Measurements from ENCODE around the gene EFNB2. TPM values are rescaled to one million over a fixed set of nuclear protein-coding genes. Genes with fewer than 3 reads are reported as not detected.

EFNB2 gene
- total and polyA plus RNA-seq, 2 donors from 2014 or later, result 12.7 to 32.8 TPM

DNA sequence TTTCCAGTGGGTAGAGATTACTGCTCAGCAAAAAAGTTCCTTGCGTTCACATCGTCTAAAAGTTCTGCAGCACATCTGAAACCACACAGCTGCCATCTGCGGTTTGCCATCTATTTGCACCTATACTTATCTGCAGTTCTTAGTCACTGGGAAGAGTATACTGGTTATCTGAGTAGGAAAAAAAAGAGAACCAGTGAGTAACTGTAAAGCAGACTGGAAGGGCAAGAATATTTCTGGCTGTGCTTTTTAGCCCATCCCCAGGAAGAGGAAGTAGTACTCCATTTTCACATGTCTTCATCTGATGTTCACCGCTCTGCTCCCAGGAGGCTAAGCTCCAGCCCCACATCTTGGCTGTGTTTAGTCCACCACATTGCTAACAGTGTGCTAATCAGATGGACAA lies 35.6 kb downstream of the EFNB2 start:
- H3K9ac ChIP-seq (ENCODE audit: low read length in 3 of 3), result no peak overlapping the region
- peaks cover 0 to 3% (median 0%) of the 10 kb centered on the region in 3 donors for H3K4me1 ChIP-seq (ENCODE audit: control insufficient read depth in 2 of 3, insufficient read depth in 2 of 3, low read depth in 1 of 3, low read length in 3 of 3)
- no peak overlapping the region for H3K27ac ChIP-seq (ENCODE audit: low read depth in 2 of 2, low read length in 2 of 2)
- H3K36me3 ChIP-seq (ENCODE audit: control insufficient read depth in 2 of 3, insufficient read depth in 3 of 3, low read length in 3 of 3), result no peaks in the 10 kb centered on the region
- no peaks in the 10 kb centered on the region for H3K9me3 ChIP-seq (ENCODE audit: control insufficient read depth in 2 of 3, insufficient read depth in 1 of 3, low read length in 3 of 3)
- no peak for DNase-seq
- intact Hi-C loops (cut with DNase I), result no loop called here
- no peak for FAIRE-seq
- TF ChIP-seq, protein P1, sequence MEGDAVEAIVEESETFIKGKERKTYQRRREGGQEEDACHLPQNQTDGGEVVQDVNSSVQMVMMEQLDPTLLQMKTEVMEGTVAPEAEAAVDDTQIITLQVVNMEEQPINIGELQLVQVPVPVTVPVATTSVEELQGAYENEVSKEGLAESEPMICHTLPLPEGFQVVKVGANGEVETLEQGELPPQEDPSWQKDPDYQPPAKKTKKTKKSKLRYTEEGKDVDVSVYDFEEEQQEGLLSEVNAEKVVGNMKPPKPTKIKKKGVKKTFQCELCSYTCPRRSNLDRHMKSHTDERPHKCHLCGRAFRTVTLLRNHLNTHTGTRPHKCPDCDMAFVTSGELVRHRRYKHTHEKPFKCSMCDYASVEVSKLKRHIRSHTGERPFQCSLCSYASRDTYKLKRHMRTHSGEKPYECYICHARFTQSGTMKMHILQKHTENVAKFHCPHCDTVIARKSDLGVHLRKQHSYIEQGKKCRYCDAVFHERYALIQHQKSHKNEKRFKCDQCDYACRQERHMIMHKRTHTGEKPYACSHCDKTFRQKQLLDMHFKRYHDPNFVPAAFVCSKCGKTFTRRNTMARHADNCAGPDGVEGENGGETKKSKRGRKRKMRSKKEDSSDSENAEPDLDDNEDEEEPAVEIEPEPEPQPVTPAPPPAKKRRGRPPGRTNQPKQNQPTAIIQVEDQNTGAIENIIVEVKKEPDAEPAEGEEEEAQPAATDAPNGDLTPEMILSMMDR (IDR thresholded peaks at IDR 0.05; ENCODE audit: borderline replicate concordance, extremely low read depth, insufficient read depth), result no peak
- H3K27me3 ChIP-seq (ENCODE audit: control insufficient read depth, insufficient read depth, low read length), result no peaks in the 10 kb centered on the region
- no peak overlapping the region for H3K4me3 ChIP-seq (ENCODE audit: low read length in 3 of 3)

DNA sequence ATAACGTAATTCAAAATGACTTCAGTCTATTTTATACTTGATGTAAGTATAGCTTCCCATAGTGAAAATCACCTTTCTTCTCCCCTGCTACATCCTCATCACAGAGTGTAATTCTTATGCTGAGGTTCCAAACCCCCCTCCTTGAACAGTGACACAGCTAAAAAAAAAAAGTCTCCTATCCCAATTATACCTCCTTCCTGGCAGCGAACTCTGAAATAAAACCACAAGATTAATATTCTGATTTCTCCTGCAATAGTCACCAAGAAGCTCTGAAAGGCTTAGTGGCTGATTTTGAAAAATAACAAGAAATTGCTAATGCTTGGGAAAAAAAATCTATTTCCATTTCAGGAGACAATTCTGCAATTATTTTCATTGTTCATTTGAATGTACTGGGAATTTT lies 36.3 kb downstream of the EFNB2 start:
- no peak overlapping the region for H3K27ac ChIP-seq (ENCODE audit: low read depth in 2 of 2, low read length in 2 of 2)
- no peak overlapping the region for H3K9ac ChIP-seq (ENCODE audit: low read length in 3 of 3)

GRCh38 chr13:106498571-106498970 lies 36.9 kb downstream of the EFNB2 start:
- TF ChIP-seq, protein P1 (IDR thresholded peaks at IDR 0.05; ENCODE audit: borderline replicate concordance, extremely low read depth, insufficient read depth), result no peak
- H3K36me3 ChIP-seq (ENCODE audit: control insufficient read depth in 2 of 3, insufficient read depth in 3 of 3, low read length in 3 of 3), result no peaks in the 10 kb centered on the region
- no peak overlapping the region for H3K4me3 ChIP-seq (ENCODE audit: low read length in 3 of 3)
- no peaks in the 10 kb centered on the region for H3K9me3 ChIP-seq (ENCODE audit: control insufficient read depth in 2 of 3, insufficient read depth in 1 of 3, low read length in 3 of 3)
- peaks cover 0 to 3% (median 0%) of the 10 kb centered on the region in 3 donors for H3K4me1 ChIP-seq (ENCODE audit: control insufficient read depth in 2 of 3, insufficient read depth in 2 of 3, low read depth in 1 of 3, low read length in 3 of 3)
- H3K27ac ChIP-seq (ENCODE audit: low read depth in 2 of 2, low read length in 2 of 2), result no peak overlapping the region
- intact Hi-C loops (cut with DNase I), result no loop called here
- no peaks in the 10 kb centered on the region for H3K27me3 ChIP-seq (ENCODE audit: control insufficient read depth, insufficient read depth, low read length)
- H3K9ac ChIP-seq (ENCODE audit: low read length in 3 of 3), result no peak overlapping the region
- DNase-seq (no peak), FAIRE-seq (no peak)

More for the DNA sequence above, 36.3 kb downstream of the EFNB2 start:
- FAIRE-seq, result no peak
- H3K27me3 ChIP-seq (ENCODE audit: control insufficient read depth, insufficient read depth, low read length), result no peaks in the 10 kb centered on the region
- no peaks in the 10 kb centered on the region for H3K36me3 ChIP-seq (ENCODE audit: control insufficient read depth in 2 of 3, insufficient read depth in 3 of 3, low read length in 3 of 3)
- no peaks in the 10 kb centered on the region for H3K9me3 ChIP-seq (ENCODE audit: control insufficient read depth in 2 of 3, insufficient read depth in 1 of 3, low read length in 3 of 3)
- peaks cover 0 to 3% (median 0%) of the 10 kb centered on the region in 3 donors for H3K4me1 ChIP-seq (ENCODE audit: control insufficient read depth in 2 of 3, insufficient read depth in 2 of 3, low read depth in 1 of 3, low read length in 3 of 3)
- no peak for DNase-seq
- H3K4me3 ChIP-seq (ENCODE audit: low read length in 3 of 3), result no peak overlapping the region
- TF ChIP-seq, protein P1 (IDR thresholded peaks at IDR 0.05; ENCODE audit: borderline replicate concordance, extremely low read depth, insufficient read depth), result no peak
- intact Hi-C loops (cut with DNase I), result no loop called here

- H3K36me3 ChIP-seq (ENCODE audit: control insufficient read depth in 2 of 3, insufficient read depth in 3 of 3, low read length in 3 of 3), result peaks cover 0 to 3% (median 0%) of the 10 kb centered on the region in 3 donors
- DNase-seq (no peak), FAIRE-seq (no peak)
- peaks cover 0 to 3% (median 0%) of the 10 kb centered on the region in 3 donors for H3K4me1 ChIP-seq (ENCODE audit: control insufficient read depth in 2 of 3, insufficient read depth in 2 of 3, low read depth in 1 of 3, low read length in 3 of 3)
- H3K27ac ChIP-seq (ENCODE audit: low read depth in 2 of 2, low read length in 2 of 2), result no peak overlapping the region
- intact Hi-C loops (cut with DNase I), result no loop called here
- TF ChIP-seq, protein P1 (IDR thresholded peaks at IDR 0.05; ENCODE audit: borderline replicate concordance, extremely low read depth, insufficient read depth), result no peak
- no peaks in the 10 kb centered on the region for H3K27me3 ChIP-seq (ENCODE audit: control insufficient read depth, insufficient read depth, low read length)
- H3K9me3 ChIP-seq (ENCODE audit: control insufficient read depth in 2 of 3, insufficient read depth in 1 of 3, low read length in 3 of 3), result no peaks in the 10 kb centered on the region
- no peak overlapping the region for H3K9ac ChIP-seq (ENCODE audit: low read length in 3 of 3)
- H3K4me3 ChIP-seq (ENCODE audit: low read length in 3 of 3), result no peak overlapping the region
These were observed 37.3 kb downstream of the EFNB2 start for GRCh38 chr13:106498158-106498557.
